Neural cell (in vitro differentiated cells): ENCODE measurements around the gene EIF4B. TPM values are rescaled to one million over a fixed set of nuclear protein-coding genes. Genes with fewer than 3 reads are reported as not detected.

Experiments used
- H2AFZ ChIP-seq: fragments of 200-600, 300-800 bp; sonication (generic), shearing (Covaris generic); 2 replicates; pipeline ENCODE4 v1.6.0; 2014; ENCODE audit warnings: low read depth, mild to moderate bottlenecking, antibody characterized with exemption, low read length, moderate library complexity
- H3F3A ChIP-seq: fragments of 200-600 bp; shearing (Covaris generic); 2 replicates; pipeline ENCODE4 v1.6.1; 2016; ENCODE audit warnings: mild to moderate bottlenecking, moderate library complexity, mixed read lengths, antibody characterized with exemption, low read length; ENCODE audit not compliant: insufficient read depth, poor library complexity, severe bottlenecking
- H3K27ac ChIP-seq: fragments of 200-600, 300-800 bp; sonication (generic), shearing (Covaris generic); 2 replicates; pipeline ENCODE4 v1.5.1; 2014; ENCODE audit warnings: mild to moderate bottlenecking, low read length, moderate library complexity
- H3K27me3 ChIP-seq: fragments of 300-800, 200-600 bp; sonication (generic), shearing (Covaris generic); 2 replicates; pipeline ENCODE4 v1.6.0; 2014; ENCODE audit warnings: mild to moderate bottlenecking, low read depth, low read length, moderate library complexity; ENCODE audit not compliant: insufficient read depth
- H3K36me3 ChIP-seq: fragments of 300-800, 200-600 bp; sonication (generic), shearing (Covaris generic); 2 replicates; pipeline ENCODE4 v1.5.1; 2014; ENCODE audit warnings: mild to moderate bottlenecking, antibody characterized with exemption, low read length, moderate library complexity; ENCODE audit not compliant: insufficient read depth
- H3K4me2 ChIP-seq: fragments of 300-800, 200-600 bp; sonication (generic), shearing (Covaris generic); 2 replicates; pipeline ENCODE4 v1.6.0; 2014; ENCODE audit warnings: mild to moderate bottlenecking, low read length
- H3K4me3 ChIP-seq: fragments of 300-800, 200-600 bp; sonication (generic), shearing (Covaris generic); 2 replicates; pipeline ENCODE4 v1.5.1; 2014; ENCODE audit warnings: mild to moderate bottlenecking, low read length, moderate library complexity
- H3K79me2 ChIP-seq: fragments of 200-600 bp; shearing (Covaris generic); replicated peaks from 2 replicates; pipeline ENCODE4 v1.6.0; 2014; ENCODE audit warnings: mild to moderate bottlenecking, low read length, moderate library complexity; ENCODE audit not compliant: insufficient read depth
- H3K9ac ChIP-seq: fragments of 300-800, 200-600 bp; sonication (generic), shearing (Covaris generic); 2 replicates; pipeline ENCODE4 v1.6.1; 2016; ENCODE audit warnings: mild to moderate bottlenecking, low read length, mixed read lengths
- H3K9me2 ChIP-seq: fragments of 200-600 bp; shearing (Covaris generic); 2 replicates; pipeline ENCODE4 v1.6.1; 2016; ENCODE audit warnings: mild to moderate bottlenecking, low read length, mixed read lengths; ENCODE audit not compliant: insufficient read depth
- H3K9me3 ChIP-seq: fragments of 200-600, 300-800 bp; sonication (generic), shearing (Covaris generic); 2 replicates; pipeline ENCODE4 v1.6.1; 2016; ENCODE audit warnings: mild to moderate bottlenecking, mixed run types, low read length, moderate library complexity, mixed read lengths
- H4K20me1 ChIP-seq: fragments of 200-600 bp; shearing (Covaris generic); 2 replicates; pipeline ENCODE4 v1.6.1; 2016; ENCODE audit warnings: mild to moderate bottlenecking, mixed run types; ENCODE audit not compliant: insufficient read depth
- CTCF ChIP-seq: fragments of 450-650 bp; IDR thresholded peaks from 2 replicates; pipeline ENCODE4 v1.5.1; 2014; ENCODE audit warnings: antibody characterized with exemption, mild to moderate bottlenecking, moderate library complexity; ENCODE audit not compliant: poor library complexity, severe bottlenecking
- EP300 ChIP-seq: fragments of 450-650 bp; conservative IDR thresholded peaks from 2 replicates; pipeline ENCODE4 v1.6.1; 2014; ENCODE audit warnings: antibody characterized with exemption, mild to moderate bottlenecking, moderate library complexity; ENCODE audit not compliant: poor library complexity, severe bottlenecking
- EZH2 ChIP-seq: fragments of 200-600, 300-800 bp; shearing (Covaris generic), sonication (generic); IDR thresholded peaks from 2 replicates; pipeline ENCODE4 v1.6.1; 2014; ENCODE audit warnings: antibody characterized with exemption, low read length, borderline replicate concordance, mild to moderate bottlenecking; ENCODE audit not compliant: insufficient read depth, poor library complexity, severe bottlenecking
- MXI1 ChIP-seq: fragments of 450-650 bp; conservative IDR thresholded peaks from 2 replicates; pipeline ENCODE4 v1.6.1; 2014; ENCODE audit warnings: antibody characterized with exemption, mild to moderate bottlenecking; ENCODE audit not compliant: poor library complexity, severe bottlenecking
- POLR2AphosphoS5 ChIP-seq: IDR thresholded peaks from 2 replicates; pipeline ENCODE4 v1.6.1; 2012
- RAD21 ChIP-seq: fragments of 450-650 bp; conservative IDR thresholded peaks from 2 replicates; pipeline ENCODE4 v1.6.1; 2014; ENCODE audit warnings: antibody characterized with exemption, mild to moderate bottlenecking, moderate library complexity
- SMC3 ChIP-seq: fragments of 450-650 bp; conservative IDR thresholded peaks from 2 replicates; pipeline ENCODE4 v1.6.1; 2014; ENCODE audit warnings: antibody characterized with exemption, mild to moderate bottlenecking, moderate library complexity; ENCODE audit not compliant: poor library complexity
- TAF1 ChIP-seq: IDR thresholded peaks from 2 replicates; pipeline ENCODE4 v1.6.1; 2012; ENCODE audit warnings: low read depth
- polyA plus RNA-seq: library from polyadenylated mRNA; depleted of rRNA; stranded (reverse); fragments of >200 nt; gene quantifications from 2 replicates; pipeline ENCODE4 v1.2.3, GENCODE V29; 2014
- TF ChIP-seq, protein P1 (sequence below): IDR thresholded peaks from 2 replicates; pipeline ENCODE4 v1.6.1; 2012; ENCODE audit warnings: borderline replicate concordance

EIF4B gene
- polyA plus RNA-seq, 1 donor from 2014 or later: 333 TPM

- H3K36me3 ChIP-seq: no peaks in the 10 kb centered on the region
- H3K9ac ChIP-seq: no peak overlapping the region
- no peak overlapping the region for H3K4me2 ChIP-seq
- H3F3A ChIP-seq: no peaks in the 10 kb centered on the region
- no peak overlapping the region for H3K4me3 ChIP-seq
- no peak overlapping the region for H3K27ac ChIP-seq
- H3K9me2 ChIP-seq: no peaks in the 10 kb centered on the region
- H2AFZ ChIP-seq: no peak overlapping the region
- H3K79me2 ChIP-seq: no peaks in the 10 kb centered on the region
- no peaks in the 10 kb centered on the region for H3K9me3 ChIP-seq
- no peaks in the 10 kb centered on the region for H4K20me1 ChIP-seq
- H3K27me3 ChIP-seq: no peaks in the 10 kb centered on the region
- no peak for TF ChIP-seq POLR2AphosphoS5
Observed at GRCh38 chr12:52971679-52972329, 34.5 kb upstream of the EIF4B start.

DNA sequence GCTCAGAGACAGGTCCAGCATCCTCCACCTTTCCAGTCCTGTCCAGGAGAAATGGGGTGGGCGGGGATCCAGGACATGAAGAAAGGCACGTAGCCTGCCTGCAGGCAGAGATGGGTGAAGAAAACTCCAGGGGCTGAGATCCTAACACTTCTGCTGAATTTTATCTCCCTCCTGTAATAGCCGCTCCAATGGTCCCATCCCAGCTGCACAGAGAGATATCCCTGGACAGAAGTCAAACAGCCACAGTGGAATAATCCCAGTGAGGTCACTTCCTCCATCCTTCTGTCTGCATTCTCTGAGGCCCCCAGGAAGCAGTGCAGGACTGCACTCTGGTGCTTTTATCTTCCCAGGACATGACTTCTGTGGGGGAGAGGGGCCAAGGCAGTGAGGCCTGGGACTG lies 31.1 kb upstream of the EIF4B start:
- Histone ChIP-seq H3K79me2 (no peaks in the 10 kb centered on the region), H3K9me3 (no peaks in the 10 kb centered on the region), H3K4me2 (no peak overlapping the region), H2AFZ (no peak overlapping the region), H3K27ac (no peak overlapping the region), H3K4me3 (no peak overlapping the region), H3F3A (no peaks in the 10 kb centered on the region), H3K27me3 (no peaks in the 10 kb centered on the region), H4K20me1 (no peaks in the 10 kb centered on the region), H3K9ac (no peak overlapping the region), H3K9me2 (no peaks in the 10 kb centered on the region), H3K36me3 (no peaks in the 10 kb centered on the region)
- TF ChIP-seq EP300 (no peak), SMC3 (no peak), EZH2 (no peak), TAF1 (no peak), POLR2AphosphoS5 (no peak), MXI1 (no peak), CTCF (no peak), RAD21 (no peak)
- TF ChIP-seq, protein P1, sequence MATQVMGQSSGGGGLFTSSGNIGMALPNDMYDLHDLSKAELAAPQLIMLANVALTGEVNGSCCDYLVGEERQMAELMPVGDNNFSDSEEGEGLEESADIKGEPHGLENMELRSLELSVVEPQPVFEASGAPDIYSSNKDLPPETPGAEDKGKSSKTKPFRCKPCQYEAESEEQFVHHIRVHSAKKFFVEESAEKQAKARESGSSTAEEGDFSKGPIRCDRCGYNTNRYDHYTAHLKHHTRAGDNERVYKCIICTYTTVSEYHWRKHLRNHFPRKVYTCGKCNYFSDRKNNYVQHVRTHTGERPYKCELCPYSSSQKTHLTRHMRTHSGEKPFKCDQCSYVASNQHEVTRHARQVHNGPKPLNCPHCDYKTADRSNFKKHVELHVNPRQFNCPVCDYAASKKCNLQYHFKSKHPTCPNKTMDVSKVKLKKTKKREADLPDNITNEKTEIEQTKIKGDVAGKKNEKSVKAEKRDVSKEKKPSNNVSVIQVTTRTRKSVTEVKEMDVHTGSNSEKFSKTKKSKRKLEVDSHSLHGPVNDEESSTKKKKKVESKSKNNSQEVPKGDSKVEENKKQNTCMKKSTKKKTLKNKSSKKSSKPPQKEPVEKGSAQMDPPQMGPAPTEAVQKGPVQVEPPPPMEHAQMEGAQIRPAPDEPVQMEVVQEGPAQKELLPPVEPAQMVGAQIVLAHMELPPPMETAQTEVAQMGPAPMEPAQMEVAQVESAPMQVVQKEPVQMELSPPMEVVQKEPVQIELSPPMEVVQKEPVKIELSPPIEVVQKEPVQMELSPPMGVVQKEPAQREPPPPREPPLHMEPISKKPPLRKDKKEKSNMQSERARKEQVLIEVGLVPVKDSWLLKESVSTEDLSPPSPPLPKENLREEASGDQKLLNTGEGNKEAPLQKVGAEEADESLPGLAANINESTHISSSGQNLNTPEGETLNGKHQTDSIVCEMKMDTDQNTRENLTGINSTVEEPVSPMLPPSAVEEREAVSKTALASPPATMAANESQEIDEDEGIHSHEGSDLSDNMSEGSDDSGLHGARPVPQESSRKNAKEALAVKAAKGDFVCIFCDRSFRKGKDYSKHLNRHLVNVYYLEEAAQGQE: no peak
